Tibial artery (tissue), 4 donors: ENCODE data around the gene POLR1B.

Experiments used
- DNase-seq, 2 donors: peaks; one replicate each; pipeline ENCODE4 v3.0.0-alpha.2; 2019
- H3K27ac ChIP-seq, 2 donors: fragments of 200-600 bp; sonication (generic) in 1 of 2; 1 replicate in 1 of 2; 2 replicates in 1 of 2; pipeline ENCODE4 v1.5.1; 2018 to 2019; ENCODE audit warnings: mild to moderate bottlenecking in 1 of 2
- H3K27me3 ChIP-seq, 2 donors: fragments of 200-600 bp; sonication (generic) in 1 of 2; one replicate each; pipeline versions ENCODE4 v1.5.1 to v1.6.0; 2016 to 2019
- H3K36me3 ChIP-seq, 3 donors: fragments of 200-600 bp; sonication (generic) in 2 of 3; one replicate each; pipeline ENCODE4 v1.5.1; 2016 to 2019; ENCODE audit warnings: mild to moderate bottlenecking in 2 of 3
- H3K4me1 ChIP-seq, 4 donors: fragments of 200-600 bp; sonication (generic) in 2 of 4; 1 replicate in 3 of 4; 2 replicates in 1 of 4; pipeline ENCODE4 v1.5.1; 2016 to 2019
- H3K4me3 ChIP-seq, 2 donors: fragments of 200-600 bp; sonication (generic) in 1 of 2; 1 replicate in 1 of 2; 2 replicates in 1 of 2; pipeline ENCODE4 v1.5.1; 2018 to 2019; ENCODE audit warnings: mild to moderate bottlenecking in 2 of 2
- H3K9me3 ChIP-seq, 3 donors: fragments of 200-600 bp; sonication (generic) in 1 of 3; one replicate each; pipeline ENCODE4 v1.5.1; 2016 to 2019
- intact Hi-C: fragments of 100-400 bp; cut with DNase I; formaldehyde crosslinking; loops from one replicate; pipeline ENCODE4 v1.15.0; 2023; ENCODE audit warnings: low total_unique reads
- TF ChIP-seq, protein P1 (sequence below), 2 experiments: fragments of 200-600 bp in 1 of 2; fragments of 450-650 bp in 1 of 2; IDR thresholded peaks; one replicate each; pipeline ENCODE4 v1.5.1; 2017 to 2019; ENCODE audit warnings: antibody characterized with exemption in 2 of 2, mild to moderate bottlenecking in 1 of 2, moderate library complexity in 1 of 2

POLR1B gene

DNA sequence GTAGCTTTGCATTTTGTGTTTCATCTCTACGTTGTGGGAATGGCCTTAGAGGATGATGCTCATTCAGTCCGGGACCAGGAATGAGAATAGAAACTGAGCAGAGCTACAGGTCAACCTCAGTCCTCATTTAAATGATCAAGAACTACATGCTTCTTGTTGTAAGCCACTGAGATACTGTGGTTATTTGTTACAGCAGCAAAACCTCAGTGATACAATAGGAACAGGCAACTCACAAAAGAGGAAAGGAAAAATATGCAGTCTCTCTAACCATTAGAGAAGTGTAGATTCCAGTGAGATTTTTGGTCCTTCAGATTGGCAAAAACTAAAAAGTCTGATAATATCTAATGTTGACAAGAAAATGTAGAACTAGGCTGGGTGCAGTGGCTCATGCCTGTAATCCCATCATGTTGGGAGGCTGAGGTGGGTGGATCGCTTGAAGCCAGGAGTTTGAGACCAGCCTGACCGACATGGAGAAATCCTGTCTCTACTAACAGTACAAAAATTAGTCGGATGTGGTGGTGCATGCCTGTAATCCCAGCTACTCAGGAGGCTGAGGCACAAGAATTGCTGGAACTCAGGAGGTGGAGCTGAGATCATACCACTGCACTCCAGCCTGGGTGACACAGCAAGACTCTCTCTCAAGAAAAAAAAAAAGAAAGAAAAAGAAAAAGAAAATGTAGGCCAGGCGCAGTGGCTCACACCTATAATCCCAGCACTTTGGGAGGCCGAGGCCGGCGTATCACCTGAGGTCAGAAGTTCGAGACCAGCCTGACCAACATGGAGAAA lies 55.5 kb downstream of the POLR1B start:
- no peak overlapping the region for H3K27ac ChIP-seq
- H3K4me3 ChIP-seq = no peak overlapping the region
- H3K27me3 ChIP-seq = no peaks in the 10 kb centered on the region
- peaks cover 0 to 9% (median 0%) of the 10 kb centered on the region in 3 donors for H3K36me3 ChIP-seq
- TF ChIP-seq, protein P1, sequence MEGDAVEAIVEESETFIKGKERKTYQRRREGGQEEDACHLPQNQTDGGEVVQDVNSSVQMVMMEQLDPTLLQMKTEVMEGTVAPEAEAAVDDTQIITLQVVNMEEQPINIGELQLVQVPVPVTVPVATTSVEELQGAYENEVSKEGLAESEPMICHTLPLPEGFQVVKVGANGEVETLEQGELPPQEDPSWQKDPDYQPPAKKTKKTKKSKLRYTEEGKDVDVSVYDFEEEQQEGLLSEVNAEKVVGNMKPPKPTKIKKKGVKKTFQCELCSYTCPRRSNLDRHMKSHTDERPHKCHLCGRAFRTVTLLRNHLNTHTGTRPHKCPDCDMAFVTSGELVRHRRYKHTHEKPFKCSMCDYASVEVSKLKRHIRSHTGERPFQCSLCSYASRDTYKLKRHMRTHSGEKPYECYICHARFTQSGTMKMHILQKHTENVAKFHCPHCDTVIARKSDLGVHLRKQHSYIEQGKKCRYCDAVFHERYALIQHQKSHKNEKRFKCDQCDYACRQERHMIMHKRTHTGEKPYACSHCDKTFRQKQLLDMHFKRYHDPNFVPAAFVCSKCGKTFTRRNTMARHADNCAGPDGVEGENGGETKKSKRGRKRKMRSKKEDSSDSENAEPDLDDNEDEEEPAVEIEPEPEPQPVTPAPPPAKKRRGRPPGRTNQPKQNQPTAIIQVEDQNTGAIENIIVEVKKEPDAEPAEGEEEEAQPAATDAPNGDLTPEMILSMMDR (IDR thresholded peaks at IDR 0.05) = no peak
- no peak for DNase-seq
- no peaks in the 10 kb centered on the region for H3K9me3 ChIP-seq
- peaks cover 0 to 12% (median 1%) of the 10 kb centered on the region in 4 donors for H3K4me1 ChIP-seq
- intact Hi-C loops = no loop called here

DNA sequence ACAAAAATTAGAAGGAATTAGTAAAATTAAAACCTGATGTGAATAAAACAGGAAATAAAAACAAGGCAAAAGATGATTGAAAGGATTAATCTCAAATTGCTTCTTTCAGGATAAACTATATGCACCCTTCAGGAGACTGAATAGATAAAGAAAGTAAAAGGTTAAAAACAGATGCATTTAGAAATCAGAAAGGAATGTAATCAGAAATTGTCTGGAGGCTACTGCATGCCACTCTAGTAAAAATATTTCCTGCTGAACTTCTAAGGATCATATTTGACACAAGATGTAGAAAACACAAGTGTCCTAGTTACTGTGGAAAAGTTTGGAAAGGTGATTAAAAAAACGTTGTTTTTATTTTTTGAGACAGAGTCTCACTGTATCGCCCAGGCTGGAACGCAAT lies 58.4 kb downstream of the POLR1B start:
- TF ChIP-seq, protein P1 (IDR thresholded peaks at IDR 0.05) = no peak
- Histone ChIP-seq H3K36me3 (no peaks in the 10 kb centered on the region), H3K27me3 (no peaks in the 10 kb centered on the region), H3K4me1 (peaks cover 0 to 12% (median 1%) of the 10 kb centered on the region in 4 donors), H3K4me3 (no peak overlapping the region), H3K9me3 (no peaks in the 10 kb centered on the region), H3K27ac (no peak overlapping the region)
- DNase-seq = no peak
- intact Hi-C loops = loop anchor here (5.0 kb wide), 1 partner anchor 127 kb away; no protein-coding TSS in a partner anchor

DNA sequence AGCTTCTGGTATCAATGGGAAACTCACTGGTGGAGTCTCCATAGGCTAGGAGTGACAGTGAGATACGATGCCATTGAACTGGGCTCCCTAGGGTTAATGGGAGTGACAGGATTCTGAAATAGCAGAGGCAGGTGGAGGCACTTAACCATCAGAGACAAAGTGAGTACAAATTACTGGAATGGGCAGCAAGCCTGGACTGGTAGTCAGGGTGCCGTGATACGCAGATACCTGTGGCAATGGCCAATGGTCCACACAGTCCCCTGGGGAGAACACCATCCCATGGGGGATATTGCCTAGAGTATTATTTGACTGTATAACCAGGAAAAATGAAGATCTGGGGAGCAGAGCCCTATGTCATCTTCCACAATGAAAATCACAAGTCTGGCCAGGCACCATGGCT lies 59.5 kb downstream of the POLR1B start:
- Histone ChIP-seq H3K9me3 (no peaks in the 10 kb centered on the region), H3K27ac (no peak overlapping the region), H3K4me3 (no peak overlapping the region), H3K27me3 (no peaks in the 10 kb centered on the region), H3K4me1 (peaks cover 0 to 12% (median 1%) of the 10 kb centered on the region in 4 donors), H3K36me3 (no peaks in the 10 kb centered on the region)
- no peak for DNase-seq
- TF ChIP-seq, protein P1 (IDR thresholded peaks at IDR 0.05) = no peak
- intact Hi-C loops = loop anchor here (5.0 kb wide), 1 partner anchor 126 kb away; no protein-coding TSS in a partner anchor

DNA sequence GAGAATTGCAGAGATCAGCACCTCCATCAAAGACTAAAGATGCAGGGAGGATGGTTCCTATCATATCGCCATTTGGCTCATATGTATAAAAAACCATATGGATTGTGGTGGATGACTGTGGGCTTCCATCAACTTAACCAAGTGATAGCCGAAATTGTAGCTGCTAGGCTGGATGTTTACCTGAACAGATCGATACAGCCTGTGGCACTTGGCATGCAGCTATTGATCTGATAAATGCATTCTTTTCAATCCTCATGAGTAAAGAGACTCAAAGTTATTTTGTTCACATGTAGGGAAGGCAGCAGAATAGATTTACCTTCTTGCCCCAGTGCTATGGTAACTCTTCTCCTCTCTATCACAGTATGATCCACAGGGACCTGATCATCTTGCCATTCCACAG lies 60.7 kb downstream of the POLR1B start:
- Histone ChIP-seq H3K9me3 (no peaks in the 10 kb centered on the region), H3K27ac (no peak overlapping the region), H3K27me3 (no peaks in the 10 kb centered on the region), H3K4me1 (peaks cover 0 to 12% (median 1%) of the 10 kb centered on the region in 4 donors), H3K36me3 (no peaks in the 10 kb centered on the region), H3K4me3 (no peak overlapping the region)
- intact Hi-C loops = loop anchor here (5.0 kb wide), 1 partner anchor 124 kb away; no protein-coding TSS in a partner anchor
- DNase-seq = no peak
- TF ChIP-seq, protein P1 (IDR thresholded peaks at IDR 0.05) = no peak

DNA sequence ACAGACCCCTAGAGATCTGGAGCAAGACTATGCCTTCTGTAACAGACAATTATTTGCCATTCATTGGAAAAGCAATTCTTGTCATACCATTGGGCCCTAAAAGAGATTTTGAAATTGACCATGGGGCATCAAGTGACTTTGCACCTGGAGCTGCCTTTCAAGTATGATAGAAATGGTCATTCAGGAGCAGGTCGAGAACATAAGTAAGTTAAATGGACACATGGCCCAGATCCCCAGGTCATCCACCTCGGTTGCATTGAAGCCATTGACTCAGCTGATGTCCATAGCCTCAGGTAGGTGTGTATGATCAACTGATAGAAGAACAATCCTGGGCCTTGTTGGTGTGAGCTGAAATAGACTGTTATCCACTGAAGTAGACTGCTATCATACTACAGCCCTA lies 61.5 kb downstream of the POLR1B start:
- H3K9me3 ChIP-seq = no peaks in the 10 kb centered on the region
- intact Hi-C loops = loop anchor here (5.0 kb wide), 1 partner anchor 124 kb away; no protein-coding TSS in a partner anchor
- peaks cover 0 to 12% (median 1%) of the 10 kb centered on the region in 4 donors for H3K4me1 ChIP-seq
- TF ChIP-seq, protein P1 (IDR thresholded peaks at IDR 0.05) = no peak
- H3K4me3 ChIP-seq = no peak overlapping the region
- H3K27ac ChIP-seq = no peak overlapping the region
- no peaks in the 10 kb centered on the region for H3K36me3 ChIP-seq
- H3K27me3 ChIP-seq = no peaks in the 10 kb centered on the region
- DNase-seq = no peak
